Parathyroid adenoma (tissue), 2 donors: Measurements from ENCODE around the gene PTH.

Experiments used
- H2AFZ ChIP-seq: fragments of 300-600 bp; sonication (generic); one replicate; pipeline ENCODE4 v1.7.0; 2017; ENCODE audit warnings: antibody characterized with exemption, mild to moderate bottlenecking
- H3K27ac ChIP-seq: fragments of 300-600 bp; sonication (generic); one replicate; pipeline ENCODE4 v1.7.0; 2017
- H3K27me3 ChIP-seq: fragments of 300-600 bp; sonication (generic); one replicate; pipeline ENCODE4 v1.7.0; 2017; ENCODE audit warnings: low read length; ENCODE audit not compliant: control insufficient read depth, insufficient read depth
- H3K36me3 ChIP-seq: fragments of 300-600 bp; sonication (generic); one replicate; pipeline ENCODE4 v1.7.0; 2017; ENCODE audit warnings: low read length; ENCODE audit not compliant: control insufficient read depth, insufficient read depth
- H3K4me1 ChIP-seq: fragments of 300-600 bp; sonication (generic); one replicate; pipeline ENCODE4 v1.7.0; 2017; ENCODE audit warnings: control low read depth
- H3K4me2 ChIP-seq: fragments of 300-600 bp; sonication (generic); one replicate; pipeline ENCODE4 v1.7.0; 2017; ENCODE audit warnings: low read length
- H3K4me3 ChIP-seq: fragments of 300-600 bp; sonication (generic); one replicate; pipeline ENCODE4 v1.7.0; 2017; ENCODE audit warnings: low read depth, low read length
- H3K79me2 ChIP-seq: fragments of 300-600 bp; sonication (generic); one replicate; pipeline ENCODE4 v1.7.0; 2017; ENCODE audit warnings: control low read depth
- H3K9ac ChIP-seq: fragments of 300-600 bp; sonication (generic); one replicate; pipeline ENCODE4 v1.7.0; 2017; ENCODE audit warnings: mild to moderate bottlenecking
- H3K9me3 ChIP-seq: fragments of 300-600 bp; sonication (generic); one replicate; pipeline ENCODE4 v1.7.0; 2017; ENCODE audit warnings: low read length; ENCODE audit not compliant: control insufficient read depth
- TF ChIP-seq, protein P1 (sequence below): fragments of 300-600 bp; sonication (generic); IDR thresholded peaks from one replicate; pipeline ENCODE4 v1.7.0; 2017; ENCODE audit warnings: antibody characterized with exemption, mild to moderate bottlenecking
- donor health status: primary hyperparathyroidism.

PTH gene

GRCh38 chr11:13503393-13503792, 7.6 kb upstream of the PTH start:
- Histone ChIP-seq H3K9ac (no peak overlapping the region), H3K27ac (peak overlapping the region; percentile 97), H3K4me2 (peak overlapping the region; percentile 25), H3K79me2 (peaks cover 2% of the 10 kb centered on the region), H2AFZ (no peak overlapping the region), H3K4me3 (no peak overlapping the region), H3K4me1 (peaks cover 30% of the 10 kb centered on the region), H3K27me3 (no peaks in the 10 kb centered on the region), H3K9me3 (no peaks in the 10 kb centered on the region), H3K36me3 (no peaks in the 10 kb centered on the region)
- TF ChIP-seq, protein P1, sequence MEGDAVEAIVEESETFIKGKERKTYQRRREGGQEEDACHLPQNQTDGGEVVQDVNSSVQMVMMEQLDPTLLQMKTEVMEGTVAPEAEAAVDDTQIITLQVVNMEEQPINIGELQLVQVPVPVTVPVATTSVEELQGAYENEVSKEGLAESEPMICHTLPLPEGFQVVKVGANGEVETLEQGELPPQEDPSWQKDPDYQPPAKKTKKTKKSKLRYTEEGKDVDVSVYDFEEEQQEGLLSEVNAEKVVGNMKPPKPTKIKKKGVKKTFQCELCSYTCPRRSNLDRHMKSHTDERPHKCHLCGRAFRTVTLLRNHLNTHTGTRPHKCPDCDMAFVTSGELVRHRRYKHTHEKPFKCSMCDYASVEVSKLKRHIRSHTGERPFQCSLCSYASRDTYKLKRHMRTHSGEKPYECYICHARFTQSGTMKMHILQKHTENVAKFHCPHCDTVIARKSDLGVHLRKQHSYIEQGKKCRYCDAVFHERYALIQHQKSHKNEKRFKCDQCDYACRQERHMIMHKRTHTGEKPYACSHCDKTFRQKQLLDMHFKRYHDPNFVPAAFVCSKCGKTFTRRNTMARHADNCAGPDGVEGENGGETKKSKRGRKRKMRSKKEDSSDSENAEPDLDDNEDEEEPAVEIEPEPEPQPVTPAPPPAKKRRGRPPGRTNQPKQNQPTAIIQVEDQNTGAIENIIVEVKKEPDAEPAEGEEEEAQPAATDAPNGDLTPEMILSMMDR = no peak

- Histone ChIP-seq H3K36me3 (no peaks in the 10 kb centered on the region), H3K4me2 (no peak overlapping the region)
These were observed 6.7 kb upstream of the PTH start for GRCh38 chr11:13502492-13502891.

DNA sequence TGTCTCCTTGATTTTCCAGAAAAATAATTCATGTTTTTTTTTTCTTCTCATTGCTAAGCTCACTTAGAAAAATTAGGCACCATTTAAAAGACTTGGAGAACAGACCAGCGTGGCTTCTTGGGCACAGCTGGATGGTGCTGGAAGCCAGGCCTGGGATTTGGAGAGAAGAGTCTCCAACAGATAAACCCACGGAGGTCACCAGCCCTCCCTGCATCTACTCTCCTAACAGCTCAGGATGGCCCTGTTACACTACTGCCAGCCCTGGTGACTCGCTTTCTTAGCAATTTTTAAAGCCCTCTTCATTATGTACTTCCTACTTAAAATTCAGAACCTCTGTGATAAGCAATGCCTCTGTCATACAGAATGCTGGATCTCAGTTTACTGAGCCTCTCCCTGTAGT, 1.7 kb downstream of the PTH start:
- peaks cover 41% of the 10 kb centered on the region for H3K36me3 ChIP-seq
- TF ChIP-seq, protein P1 = no peak
- peaks cover 17% of the 10 kb centered on the region for H3K79me2 ChIP-seq
- no peaks in the 10 kb centered on the region for H3K27me3 ChIP-seq
- H3K27ac ChIP-seq = peak overlapping the region; percentile 97
- peaks cover 6% of the 10 kb centered on the region for H3K4me1 ChIP-seq
- peak overlapping the region; percentile 55 for H3K4me2 ChIP-seq
- H3K9ac ChIP-seq = peak overlapping the region; percentile 99
- peak overlapping the region; percentile 98 for H3K4me3 ChIP-seq
- H3K9me3 ChIP-seq = no peaks in the 10 kb centered on the region
- no peak overlapping the region for H2AFZ ChIP-seq

More at GRCh38 chr11:13502492-13502891, 6.7 kb upstream of the PTH start:
- Histone ChIP-seq H3K9ac (no peak overlapping the region), H3K9me3 (no peaks in the 10 kb centered on the region), H3K4me3 (no peak overlapping the region), H2AFZ (no peak overlapping the region), H3K27ac (peak overlapping the region; percentile 97), H3K79me2 (peaks cover 6% of the 10 kb centered on the region), H3K27me3 (no peaks in the 10 kb centered on the region), H3K4me1 (peaks cover 30% of the 10 kb centered on the region)
- TF ChIP-seq, protein P1 = no peak

DNA sequence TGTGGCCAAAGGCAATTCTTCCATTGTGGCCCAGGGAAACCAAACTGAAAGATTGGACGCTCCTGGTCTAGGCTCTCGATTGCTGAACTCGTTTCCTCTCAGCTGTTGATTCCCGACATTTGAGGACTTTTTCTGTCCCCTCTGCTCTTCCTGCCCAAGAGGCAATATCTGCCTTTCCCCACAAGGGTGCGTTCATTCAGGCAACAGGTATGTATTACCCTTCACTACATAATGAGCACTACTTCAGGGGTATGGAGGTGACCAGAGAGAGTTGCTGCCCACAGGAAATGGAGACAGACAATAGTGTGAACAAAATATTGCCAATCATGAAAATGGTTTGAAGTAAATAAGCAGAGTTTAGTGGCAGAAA, 8.2 kb downstream of the PTH start:
- Histone ChIP-seq H3K9me3 (no peaks in the 10 kb centered on the region), H3K4me3 (peak overlapping the region; percentile 20)

More for the DNA sequence above, 8.2 kb downstream of the PTH start:
- TF ChIP-seq, protein P1 = peak; percentile 50
- Histone ChIP-seq H3K4me1 (peaks cover 2% of the 10 kb centered on the region), H3K4me2 (peak overlapping the region; percentile 17), H2AFZ (no peak overlapping the region), H3K36me3 (peaks cover 14% of the 10 kb centered on the region), H3K27ac (peak overlapping the region; percentile 97), H3K9ac (no peak overlapping the region), H3K27me3 (no peaks in the 10 kb centered on the region), H3K79me2 (no peaks in the 10 kb centered on the region)
